Astrocyte of the cerebellum (primary cell): ENCODE results near the gene CUX1.
"Not testable (repeated sequence)": the region's sequence is repeated elsewhere in the genome, so short reads cannot be mapped to it uniquely, and the experiment has no call there.

Experiments used
- DNase-seq: peaks from one replicate; pipeline ENCODE4 v3.0.0-alpha.2; 2011; ENCODE audit warnings: low read depth
- H3K4me3 ChIP-seq: 2 replicates; pipeline ENCODE4 v1.5.1; 2011; ENCODE audit warnings: mild to moderate bottlenecking, low read depth, low read length, moderate library complexity
- CTCF ChIP-seq: IDR thresholded peaks from 2 replicates; pipeline ENCODE4 v1.5.1; 2012; ENCODE audit warnings: low read length, low read depth, moderate library complexity, mild to moderate bottlenecking; ENCODE audit errors: missing control alignments
- in situ Hi-C: cut with HindIII; loops from 2 replicates; pipeline ENCODE4 v1.10.0; 2017; ENCODE audit warnings: low sequenced_read_pairs

Gene CUX1

DNA sequence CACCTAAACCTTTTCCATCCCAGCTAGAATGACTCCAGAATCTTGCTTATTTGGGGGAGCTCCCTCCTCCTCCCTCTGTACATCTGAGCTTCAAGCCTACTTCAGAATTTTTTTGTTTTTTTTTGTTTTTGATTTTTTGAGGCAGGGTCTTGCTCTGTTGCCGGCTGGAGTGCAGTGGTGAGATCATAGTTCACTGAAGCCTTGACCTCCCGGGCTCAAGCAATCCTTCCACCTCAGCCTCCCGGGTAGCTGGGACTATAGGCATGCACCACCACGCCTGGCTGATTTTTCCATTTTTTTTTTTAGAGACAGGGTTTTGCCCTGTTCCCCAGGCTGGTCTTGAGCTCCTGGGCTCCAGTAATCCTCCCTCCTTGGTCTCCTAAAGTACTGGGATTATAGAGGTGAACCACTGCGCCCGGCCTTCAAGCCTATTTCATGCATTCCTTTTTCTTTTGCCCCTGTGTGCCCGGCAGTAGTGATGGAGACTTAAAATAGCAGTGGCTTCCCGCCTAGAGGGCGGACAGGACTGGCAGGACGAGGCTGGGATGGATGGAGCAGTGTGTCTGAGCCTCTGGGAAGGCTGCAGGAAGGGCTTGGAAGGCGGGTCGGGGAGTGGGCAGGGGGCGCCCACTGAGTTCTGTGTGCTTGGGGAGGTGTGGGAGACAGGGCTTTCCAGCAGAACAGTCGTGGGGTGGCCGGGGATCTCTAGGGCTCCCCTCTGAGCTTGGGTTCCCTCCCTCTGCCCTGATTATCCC is 8.8 kb downstream of the CUX1 start:
- in situ Hi-C loops: no loop called here
- H3K4me3 ChIP-seq: no peak overlapping the region
- no peak for DNase-seq
- no peak for TF ChIP-seq CTCF

GRCh38 chr7:101828301-101829020 is 11.0 kb downstream of the CUX1 start:
- no peak for DNase-seq
- no peak overlapping the region for H3K4me3 ChIP-seq
- no peak for TF ChIP-seq CTCF
- in situ Hi-C loops: no loop called here

DNA sequence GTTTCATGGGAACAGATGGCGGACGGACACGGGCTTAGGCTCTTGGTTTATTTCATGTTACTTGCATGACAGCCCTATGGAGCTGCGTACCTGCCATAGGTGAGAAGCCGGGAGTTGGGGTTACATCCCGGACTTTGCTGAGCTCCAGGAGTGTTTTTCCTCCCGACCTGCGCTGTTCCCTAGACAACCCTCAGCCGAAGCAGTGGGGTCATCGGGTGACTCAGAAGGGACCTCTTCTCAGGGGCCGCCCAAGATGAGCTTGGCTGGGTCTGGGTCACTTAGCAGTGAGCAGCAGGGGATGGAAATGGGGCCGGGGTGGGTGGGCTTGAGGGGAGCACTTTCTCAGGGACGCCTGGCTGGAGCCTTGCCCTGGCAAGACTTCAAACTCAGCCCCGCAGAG is 11.9 kb downstream of the CUX1 start:
- in situ Hi-C loops: no loop called here
- no peak for DNase-seq
- no peak for TF ChIP-seq CTCF
- H3K4me3 ChIP-seq: no peak overlapping the region

DNA sequence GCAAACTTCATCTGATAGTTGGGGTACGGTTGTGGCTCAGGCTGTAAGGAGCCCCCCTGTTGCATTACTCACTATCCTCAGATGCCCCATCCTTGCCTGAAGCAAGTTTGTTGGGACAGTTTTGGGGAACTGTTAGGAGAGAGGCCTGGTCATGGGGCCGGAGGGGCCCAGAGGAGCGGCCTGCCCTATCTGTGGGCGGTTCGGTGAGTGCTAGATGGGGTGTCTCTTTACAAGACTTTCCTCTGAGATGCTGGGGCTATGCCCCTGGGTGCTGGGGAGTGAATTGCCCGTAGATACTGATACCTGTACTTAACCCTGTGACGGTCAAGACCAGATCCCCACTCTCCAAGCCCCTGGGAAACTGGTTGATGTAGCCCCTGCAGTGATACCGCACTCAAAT is 12.4 kb downstream of the CUX1 start:
- no peak for DNase-seq
- H3K4me3 ChIP-seq: no peak overlapping the region
- no peak for TF ChIP-seq CTCF
- in situ Hi-C loops: no loop called here

GRCh38 chr7:101831396-101831795 is 14.0 kb downstream of the CUX1 start:
- H3K4me3 ChIP-seq, DNase-seq, in situ Hi-C loops: not testable (repeated sequence)

- in situ Hi-C loops: no loop called here
- H3K4me3 ChIP-seq: no peak overlapping the region
- DNase-seq: no peak
- no peak for TF ChIP-seq CTCF
Observed at GRCh38 chr7:101832205-101832631, 14.8 kb downstream of the CUX1 start.
